Transverse colon (tissue), 4 donors: ENCODE measurements around the gene TAF3. TPM values are rescaled to one million over a fixed set of nuclear protein-coding genes. Genes with fewer than 3 reads are reported as not detected.

Source experiments
- DNase-seq: peaks from one replicate; pipeline ENCODE4 v3.0.0-alpha.2; 2019
- H3K27ac ChIP-seq, 4 donors: fragments of 200-600 bp; sonication (generic); 2 replicates each; pipeline ENCODE4 v1.5.1; 2016 to 2018; ENCODE audit warnings: inconsistent platforms in 4 of 4
- H3K27me3 ChIP-seq: fragments of 200-600 bp; sonication (generic); 2 replicates; pipeline ENCODE4 v1.5.1; 2017; ENCODE audit warnings: inconsistent platforms
- H3K36me3 ChIP-seq, 4 donors: fragments of 200-600 bp; sonication (generic); 2 replicates each; pipeline ENCODE4 v1.5.1; 2017 to 2019; ENCODE audit warnings: inconsistent platforms in 4 of 4
- H3K4me1 ChIP-seq, 4 donors: fragments of 200-600 bp; sonication (generic); 2 replicates each; pipeline ENCODE4 v1.5.1; 2017 to 2020; ENCODE audit warnings: inconsistent platforms in 4 of 4
- H3K4me3 ChIP-seq, 4 donors: fragments of 200-600 bp; sonication (generic); 1 replicate in 1 of 4; 2 replicates in 3 of 4; pipeline versions ENCODE4 v1.5.1 to v1.6.1; 2017 to 2019; ENCODE audit warnings: inconsistent platforms in 4 of 4
- H3K9me3 ChIP-seq, 2 donors: fragments of 200-600 bp; sonication (generic); 2 replicates each; pipeline ENCODE4 v1.5.1; 2017 to 2019; ENCODE audit warnings: inconsistent platforms in 2 of 2
- CTCF ChIP-seq, 5 experiments: fragments of 200-600 bp in 3 of 5; fragments of 450-650 bp in 2 of 5; sonication (generic) in 3 of 5; IDR thresholded peaks; 1 replicate in 2 of 5; 2 replicates in 3 of 5; pipeline ENCODE4 v1.5.1; 2016 to 2017; ENCODE audit warnings: antibody characterized with exemption in 5 of 5, inconsistent platforms in 3 of 5, mild to moderate bottlenecking in 2 of 5, moderate library complexity in 1 of 5
- EP300 ChIP-seq: sonication (generic); formaldehyde crosslinking; IDR thresholded peaks from one replicate; pipeline ENCODE4 v1.6.1; 2017; ENCODE audit warnings: antibody characterized with exemption, low read depth
- POLR2A ChIP-seq: fragments of 450-650 bp; IDR thresholded peaks from one replicate; pipeline ENCODE4 v1.6.1; 2016; ENCODE audit warnings: antibody characterized with exemption, mild to moderate bottlenecking, moderate library complexity
- POLR2AphosphoS5 ChIP-seq, 3 donors: sonication (generic); formaldehyde crosslinking; IDR thresholded peaks; one replicate each; pipeline ENCODE4 v1.6.1; 2016; ENCODE audit warnings: antibody characterized with exemption in 3 of 3
- WGBS, 2 donors: methylation state at CpG; one replicate each; pipeline ENCODE4 v1.1.5; 2018; ENCODE audit warnings: low coverage in 1 of 2; 5-methylcytosine and 5-hydroxymethylcytosine counted together
- in situ Hi-C, 4 donors: fragments of 200-750 bp; cut with MboI; loops; one replicate each; pipeline versions ENCODE4 v1.15.0 to v1.15.1; 2017; ENCODE audit warnings: low sequenced_read_pairs in 3 of 4, low pct_ligation_motif_present in 1 of 4, low pct_unique_long_range_greater_than_20kb in 1 of 4
- intact Hi-C: fragments of 100-400 bp; cut with DNase I; formaldehyde crosslinking; loops from one replicate; pipeline ENCODE4 v1.15.1; 2023; ENCODE audit warnings: low total_unique reads
- total RNA-seq, 4 donors: library from RNA; depleted of rRNA; stranded (reverse); fragments of >200 nt; gene quantifications; one replicate each; pipeline ENCODE4 v1.1.0, GENCODE V29; 2016

TAF3 gene
- total RNA-seq, 4 donors from 2014 or later, result 4.8 to 35.6 (median 9.6) TPM

GRCh38 chr10:7857262-7857661, 39.0 kb downstream of the TAF3 start:
- no peak overlapping the region for H3K27ac ChIP-seq
- peaks cover 13 to 21% of the 10 kb centered on the region in 2 donors for H3K9me3 ChIP-seq
- in situ Hi-C loops, result loop anchor here in 3 of 4 donors (25.0 kb wide), 2 partner anchors 1355 to 1455 kb away; no protein-coding TSS in a partner anchor

DNA sequence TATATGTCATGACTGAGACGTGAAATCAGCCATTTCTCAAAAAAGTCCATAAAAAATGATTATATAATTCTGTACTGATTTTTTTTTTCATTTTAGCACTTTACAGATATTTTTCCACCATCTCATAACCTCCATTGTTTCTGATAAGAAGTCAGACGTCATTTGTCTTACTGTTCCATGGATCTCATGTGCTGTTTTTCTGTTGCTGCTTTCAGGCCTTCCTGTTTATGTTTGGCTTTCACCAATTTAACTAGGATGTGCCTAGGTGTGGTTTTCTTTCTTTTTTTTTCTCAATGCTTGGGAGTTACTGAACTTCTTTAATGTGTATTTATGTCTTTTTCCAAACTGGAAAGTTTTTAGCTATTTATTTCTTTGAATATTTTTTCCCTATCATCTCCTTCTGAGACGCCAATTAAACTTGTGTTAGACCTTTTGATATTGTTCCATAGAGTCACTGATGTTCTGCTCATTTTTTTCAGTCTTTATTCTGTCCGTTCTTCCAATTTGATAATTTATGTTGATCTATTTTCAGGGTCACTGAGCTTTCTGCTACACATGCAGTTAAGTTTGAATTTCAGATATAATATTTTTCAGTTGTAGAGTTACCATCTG, 43.3 kb downstream of the TAF3 start:
- Histone ChIP-seq H3K36me3 (peaks cover 0 to 15% (median 0%) of the 10 kb centered on the region in 4 donors), H3K9me3 (peaks cover 17 to 26% of the 10 kb centered on the region in 2 donors), H3K4me1 (peaks cover 0 to 6% (median 5%) of the 10 kb centered on the region in 4 donors), H3K4me3 (no peak overlapping the region), H3K27me3 (no peaks in the 10 kb centered on the region), H3K27ac (no peak overlapping the region)
- intact Hi-C loops (no loop called here), in situ Hi-C loops (loop anchor here (10.0 to 25.0 kb wide), 3 partner anchors 1351 to 1451 kb away; no protein-coding TSS in a partner anchor)
- DNase-seq, result no peak
- 92 to 94% methylated on average over 3 to 4 of the region's 4 CpGs for WGBS, 2 donors
- TF ChIP-seq CTCF (IDR thresholded peaks at IDR 0.05) (no peak), POLR2AphosphoS5 (IDR thresholded peaks at IDR 0.05) (no peak), EP300 (no peak), POLR2A (no peak)

More at GRCh38 chr10:7857262-7857661, 39.0 kb downstream of the TAF3 start:
- Histone ChIP-seq H3K4me3 (no peak overlapping the region), H3K36me3 (peaks cover 0 to 6% (median 0%) of the 10 kb centered on the region in 4 donors), H3K27me3 (no peaks in the 10 kb centered on the region), H3K4me1 (peaks cover 0 to 14% (median 8%) of the 10 kb centered on the region in 4 donors)
- no peak for TF ChIP-seq POLR2A
- TF ChIP-seq EP300, result no peak
- no peak for TF ChIP-seq CTCF (IDR thresholded peaks at IDR 0.05)
- no peak for TF ChIP-seq POLR2AphosphoS5 (IDR thresholded peaks at IDR 0.05)
- intact Hi-C loops, result no loop called here
- WGBS, 2 donors, result 50 to 58% methylated on average over 1 to 4 of the region's 4 CpGs
- no peak for DNase-seq

- intact Hi-C loops (no loop called here), in situ Hi-C loops (loop anchor here (10.0 to 25.0 kb wide), 3 partner anchors 1350 to 1450 kb away; no protein-coding TSS in a partner anchor)
- H3K9me3 ChIP-seq, result peaks cover 17 to 26% of the 10 kb centered on the region in 2 donors
- H3K4me1 ChIP-seq, result peaks cover 0 to 3% (median under 1%) of the 10 kb centered on the region in 4 donors
- H3K36me3 ChIP-seq, result peaks cover 0 to 15% (median 0%) of the 10 kb centered on the region in 4 donors
- no peak overlapping the region for H3K27ac ChIP-seq
- DNase-seq, result no peak
- TF ChIP-seq CTCF (IDR thresholded peaks at IDR 0.05) (no peak), POLR2A (no peak), POLR2AphosphoS5 (IDR thresholded peaks at IDR 0.05) (no peak), EP300 (no peak)
- no peaks in the 10 kb centered on the region for H3K27me3 ChIP-seq
- H3K4me3 ChIP-seq, result no peak overlapping the region
Observed at GRCh38 chr10:7862121-7862514, 43.8 kb downstream of the TAF3 start.

DNA sequence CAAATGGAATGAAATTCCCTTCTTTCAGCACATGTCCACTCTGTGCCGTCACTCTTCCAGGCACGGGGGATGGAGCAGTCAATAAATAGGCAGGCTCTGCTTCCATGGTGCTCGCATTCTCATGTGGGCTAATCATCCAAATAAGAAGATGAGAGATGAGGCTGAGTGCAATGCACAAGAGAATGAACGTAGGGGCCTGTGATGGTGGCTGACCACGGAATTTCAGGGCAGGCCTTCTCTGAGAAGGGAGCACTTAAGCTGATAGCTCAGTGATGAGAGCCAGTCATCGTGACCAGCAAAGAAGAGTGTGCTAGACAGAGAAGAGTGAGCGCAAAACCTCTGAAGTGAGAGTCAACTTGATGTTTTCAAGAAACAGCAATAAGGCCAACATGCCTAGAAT, 47.9 kb downstream of the TAF3 start:
- no peaks in the 10 kb centered on the region for H3K4me1 ChIP-seq
- no peaks in the 10 kb centered on the region for H3K27me3 ChIP-seq
- TF ChIP-seq POLR2A (no peak), POLR2AphosphoS5 (IDR thresholded peaks at IDR 0.05) (no peak), EP300 (no peak)
- intact Hi-C loops, result no loop called here
- no peak for DNase-seq
- no peak overlapping the region for H3K4me3 ChIP-seq
- H3K36me3 ChIP-seq, result peaks cover 0 to 15% (median 0%) of the 10 kb centered on the region in 4 donors
- peaks cover 14 to 16% of the 10 kb centered on the region in 2 donors for H3K9me3 ChIP-seq
- in situ Hi-C loops, result loop anchor here (10.0 to 25.0 kb wide), 3 partner anchors 1346 to 1446 kb away; no protein-coding TSS in a partner anchor
- no peak overlapping the region for H3K27ac ChIP-seq
- 92 to 94% methylated on average over 7 of the region's 7 CpGs for WGBS, 2 donors
